Psoas muscle (tissue), 8 donors: ENCODE results near the gene OGFOD1. TPM values are rescaled to one million over a fixed set of nuclear protein-coding genes. Genes with fewer than 3 reads are reported as not detected.

Experiments used
- ATAC-seq, 4 donors: fragments of 200-7000 bp; cut with Tn5 transposase; one replicate each; pipeline ENCODE4 v1.9.1; 2020; ENCODE audit warnings: moderate library complexity in 3 of 4, mild to moderate bottlenecking in 2 of 4
- DNase-seq, 2 donors: peaks; one replicate each; pipeline ENCODE4 v3.0.0-alpha.2; 2020
- H3K27ac ChIP-seq: fragments of 200-600 bp; one replicate; pipeline ENCODE4 v1.8.0; 2022
- H3K27me3 ChIP-seq, 3 donors: fragments of 200-600 bp in 1 of 3; one replicate each; pipeline versions ENCODE4 v1.6.1 to v1.8.0; 2013 to 2022; ENCODE audit warnings: low read length in 2 of 3, mild to moderate bottlenecking in 2 of 3, moderate library complexity in 1 of 3; ENCODE audit not compliant: insufficient read depth in 3 of 3
- H3K36me3 ChIP-seq, 2 donors: fragments of 200-600 bp in 1 of 2; one replicate each; pipeline versions ENCODE4 v1.6.1 to v1.8.0; 2013 to 2022; ENCODE audit warnings: low read depth in 1 of 2, mild to moderate bottlenecking in 1 of 2, moderate library complexity in 1 of 2; ENCODE audit not compliant: insufficient read depth in 1 of 2
- H3K4me1 ChIP-seq: fragments of 200-600 bp; one replicate; pipeline ENCODE4 v1.8.0; 2022
- H3K4me3 ChIP-seq: fragments of 200-600 bp; one replicate; pipeline ENCODE4 v1.8.0; 2022; ENCODE audit warnings: mild to moderate bottlenecking
- H3K9me3 ChIP-seq: fragments of 200-600 bp; one replicate; pipeline ENCODE4 v1.8.0; 2022
- WGBS, 3 donors: extraction: QIAGEN DNeasy Blood & Tissue Kit; methylation state at CpG; one replicate each; pipeline versions ENCODE4 v1.1.6 to v1.1.7; 2013; 5-methylcytosine and 5-hydroxymethylcytosine counted together
- intact Hi-C, 2 donors: fragments of 100-400 bp; cut with DNase I; formaldehyde crosslinking; loops; one replicate each; pipeline versions ENCODE4 v1.11.0 to v1.14.2; 2022
- polyA plus RNA-seq, 3 donors: library from polyadenylated mRNA; stranded (reverse); fragments of 200-250 nt; gene quantifications; one replicate each; pipeline ENCODE4 v1.2.3, GENCODE V29; 2013
- total RNA-seq, 4 donors: library from RNA; stranded (reverse); fragmentation: NEBNext Ultra II Directional in 2 of 4; extraction: Animal tissue kit (Norgen Biotek cat#: 25700) in 2 of 4; gene quantifications; one replicate each; pipeline versions ENCODE4 v1.2.1 to v1.2.4, GENCODE V29; 2021 to 2023
- TF ChIP-seq, protein P1 (sequence below): fragments of 200-600 bp; IDR thresholded peaks from one replicate; pipeline ENCODE4 v1.8.0; 2022; ENCODE audit warnings: antibody characterized with exemption
- donor health status: healthy with polysubstance abuse.
- donor health status: DM: no; HTN: no; CAD: no; lungs with moderate emphysema.
- donor health status: Bipolar disorder and iron deficiency.
- donor health status: healthy.
- donor health status: DM: yes; HTN: yes; CAD: no.
- donor health status: DM: no; HTN: no; CAD: no.
- donor health status: DM: no; HTN: no; CAD: no.
- donor health status: DM: yes; HTN: yes; CAD: no.

Gene OGFOD1
- total and polyA plus RNA-seq, 7 donors = 40.9 to 100 (median 65.0) TPM

DNA sequence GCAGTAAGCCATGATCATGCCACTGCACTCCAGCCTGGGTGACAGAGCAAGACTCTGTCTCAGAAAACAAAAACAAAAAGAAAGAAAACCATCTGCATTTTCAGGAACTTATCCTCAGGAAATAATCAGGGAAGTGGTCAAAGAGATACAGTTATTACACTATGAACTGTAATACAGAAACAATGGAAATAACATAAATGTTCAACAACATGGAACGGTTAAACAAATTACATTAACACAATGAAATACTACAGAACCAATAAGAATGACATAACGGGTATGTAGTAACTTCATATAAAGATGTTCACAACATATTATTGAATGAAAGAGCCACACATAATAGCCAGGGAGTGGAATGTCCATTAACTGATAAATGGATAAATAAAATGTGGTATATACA, 61.7 kb downstream of the OGFOD1 start:
- ATAC-seq = no peak
- no peaks in the 10 kb centered on the region for H3K9me3 ChIP-seq
- peaks cover 23% of the 10 kb centered on the region for H3K4me1 ChIP-seq
- intact Hi-C loops = loop anchor here (5.0 to 10.0 kb wide), 3 partner anchors 89 to 192 kb away; no protein-coding TSS in a partner anchor
- H3K4me3 ChIP-seq = no peak overlapping the region
- WGBS, 3 donors = 83 to 90% (median 89%) methylated on average over 2 of the region's 2 CpGs
- no peak for DNase-seq
- no peak overlapping the region for H3K27ac ChIP-seq
- TF ChIP-seq, protein P1, sequence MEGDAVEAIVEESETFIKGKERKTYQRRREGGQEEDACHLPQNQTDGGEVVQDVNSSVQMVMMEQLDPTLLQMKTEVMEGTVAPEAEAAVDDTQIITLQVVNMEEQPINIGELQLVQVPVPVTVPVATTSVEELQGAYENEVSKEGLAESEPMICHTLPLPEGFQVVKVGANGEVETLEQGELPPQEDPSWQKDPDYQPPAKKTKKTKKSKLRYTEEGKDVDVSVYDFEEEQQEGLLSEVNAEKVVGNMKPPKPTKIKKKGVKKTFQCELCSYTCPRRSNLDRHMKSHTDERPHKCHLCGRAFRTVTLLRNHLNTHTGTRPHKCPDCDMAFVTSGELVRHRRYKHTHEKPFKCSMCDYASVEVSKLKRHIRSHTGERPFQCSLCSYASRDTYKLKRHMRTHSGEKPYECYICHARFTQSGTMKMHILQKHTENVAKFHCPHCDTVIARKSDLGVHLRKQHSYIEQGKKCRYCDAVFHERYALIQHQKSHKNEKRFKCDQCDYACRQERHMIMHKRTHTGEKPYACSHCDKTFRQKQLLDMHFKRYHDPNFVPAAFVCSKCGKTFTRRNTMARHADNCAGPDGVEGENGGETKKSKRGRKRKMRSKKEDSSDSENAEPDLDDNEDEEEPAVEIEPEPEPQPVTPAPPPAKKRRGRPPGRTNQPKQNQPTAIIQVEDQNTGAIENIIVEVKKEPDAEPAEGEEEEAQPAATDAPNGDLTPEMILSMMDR = no peak
- H3K27me3 ChIP-seq = no peaks in the 10 kb centered on the region
- peaks cover 3 to 37% of the 10 kb centered on the region in 2 donors for H3K36me3 ChIP-seq

DNA sequence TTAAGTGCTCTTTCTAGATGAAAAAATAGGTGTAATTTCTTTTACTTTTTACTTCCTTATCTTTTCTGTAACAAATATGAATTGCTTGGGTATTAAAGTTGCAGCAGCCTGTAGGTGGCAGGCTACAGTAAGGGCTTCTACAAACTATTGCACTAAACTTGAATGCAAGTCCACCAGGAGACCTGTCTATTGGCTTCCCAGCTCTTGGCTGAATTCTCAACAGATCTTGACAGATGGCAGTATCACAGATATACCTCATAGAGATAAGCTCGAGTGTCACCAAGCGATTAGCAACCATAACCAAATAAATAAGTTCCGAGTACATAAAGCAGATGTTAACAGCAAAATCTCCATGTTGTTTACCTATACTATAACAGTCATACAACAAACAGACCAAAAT, 62.6 kb downstream of the OGFOD1 start:
- intact Hi-C loops = loop anchor here (5.0 to 10.0 kb wide), 3 partner anchors 88 to 191 kb away; no protein-coding TSS in a partner anchor
- 39 to 44% (median 40%) methylated on average over 3 of the region's 3 CpGs for WGBS, 3 donors
- H3K4me1 ChIP-seq = peaks cover 32% of the 10 kb centered on the region
- ATAC-seq (peak; percentile 47 to 66 (median 64)), DNase-seq (no peak)
- TF ChIP-seq, protein P1 = peak; percentile 77
- no peak overlapping the region for H3K27ac ChIP-seq
- no peak overlapping the region for H3K4me3 ChIP-seq
- no peaks in the 10 kb centered on the region for H3K27me3 ChIP-seq
- H3K36me3 ChIP-seq = peaks cover 3 to 28% of the 10 kb centered on the region in 2 donors
- no peaks in the 10 kb centered on the region for H3K9me3 ChIP-seq

DNA sequence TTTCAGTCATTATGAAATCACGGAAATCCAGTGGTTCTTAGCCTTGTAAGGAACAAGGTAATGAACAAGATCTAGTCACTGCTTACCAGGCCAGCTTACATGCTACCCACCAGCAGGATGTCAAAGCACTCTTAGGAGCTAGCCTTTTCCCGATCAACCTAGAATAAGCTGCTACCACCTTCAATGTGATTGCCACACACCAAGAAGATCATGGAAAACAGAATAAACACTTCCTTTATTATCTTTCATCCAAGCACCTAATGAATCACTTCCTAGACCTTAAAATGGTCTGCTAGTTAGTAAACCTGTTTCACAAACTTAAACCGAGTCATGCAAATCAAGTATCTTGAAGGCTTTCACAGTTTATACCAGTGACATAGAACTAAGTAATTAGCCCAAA, 63.5 kb downstream of the OGFOD1 start:
- H3K36me3 ChIP-seq = peaks cover 0 to 19% of the 10 kb centered on the region in 2 donors
- H3K27ac ChIP-seq = no peak overlapping the region
- 73 to 95% (median 89%) methylated on average over 3 of the region's 3 CpGs for WGBS, 3 donors
- ATAC-seq (no peak), DNase-seq (no peak)
- H3K9me3 ChIP-seq = no peaks in the 10 kb centered on the region
- intact Hi-C loops = loop anchor here (5.0 to 10.0 kb wide), 3 partner anchors 87 to 190 kb away; no protein-coding TSS in a partner anchor
- peaks cover 33% of the 10 kb centered on the region for H3K4me1 ChIP-seq
- TF ChIP-seq, protein P1 = no peak
- no peaks in the 10 kb centered on the region for H3K27me3 ChIP-seq
- no peak overlapping the region for H3K4me3 ChIP-seq

GRCh38 chr16:56515665-56516064, 64.3 kb downstream of the OGFOD1 start:
- intact Hi-C loops = loop anchor here in 1 of 2 donors (5.0 to 10.0 kb wide), 2 partner anchors 87 to 189 kb away; no protein-coding TSS in a partner anchor
- no peak for DNase-seq
- Histone ChIP-seq H3K27ac (no peak overlapping the region), H3K36me3 (peaks cover 0 to 12% of the 10 kb centered on the region in 2 donors), H3K4me3 (no peak overlapping the region), H3K27me3 (no peaks in the 10 kb centered on the region), H3K4me1 (peaks cover 33% of the 10 kb centered on the region), H3K9me3 (no peaks in the 10 kb centered on the region)
- TF ChIP-seq, protein P1 = no peak
- no peak for ATAC-seq
- WGBS, 3 donors = 56 to 78% (median 58%) methylated on average over 6 of the region's 6 CpGs

GRCh38 chr16:56517206-56517605, 65.9 kb downstream of the OGFOD1 start:
- WGBS, 3 donors = 93 to 95% (median 95%) methylated on average over 2 of the region's 2 CpGs

More at GRCh38 chr16:56517206-56517605, 65.9 kb downstream of the OGFOD1 start:
- DNase-seq (no peak), ATAC-seq (no peak)
- no peak overlapping the region for H3K27ac ChIP-seq
- no peaks in the 10 kb centered on the region for H3K9me3 ChIP-seq
- intact Hi-C loops = loop anchor here in 1 of 2 donors (5.0 to 10.0 kb wide), 2 partner anchors 85 to 188 kb away; no protein-coding TSS in a partner anchor
- H3K27me3 ChIP-seq = no peaks in the 10 kb centered on the region
- H3K36me3 ChIP-seq = peaks cover 0 to 4% of the 10 kb centered on the region in 2 donors
- H3K4me1 ChIP-seq = peaks cover 29% of the 10 kb centered on the region
- TF ChIP-seq, protein P1 = no peak
- H3K4me3 ChIP-seq = no peak overlapping the region
